ENCODE results near the gene MBOAT2. TPM values are rescaled to one million over a fixed set of nuclear protein-coding genes. Genes with fewer than 3 reads are reported as not detected.

Gene MBOAT2
- total and polyA plus RNA-seq, 4 donors, result 0.57 to 65.5 (median 3.2) TPM

DNA sequence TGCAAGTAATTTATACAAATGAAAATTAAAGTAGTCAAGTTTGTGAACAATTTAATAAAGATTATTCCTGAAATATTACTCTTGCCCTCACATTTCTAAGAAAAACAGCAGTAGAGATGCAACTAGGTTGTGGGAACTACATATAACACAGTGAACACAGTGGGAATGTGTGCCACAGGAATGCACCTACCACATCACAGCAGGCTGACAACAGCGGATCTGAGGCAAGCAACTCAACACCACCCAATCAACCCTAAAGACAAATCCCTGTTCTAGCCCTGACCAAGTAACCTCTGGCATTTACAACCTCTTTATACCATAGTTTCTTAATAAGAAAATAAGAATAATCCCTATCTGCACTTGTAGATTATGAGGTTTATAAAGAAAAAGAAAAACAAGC is 23.4 kb downstream of the MBOAT2 start:
- 92% methylated on average over 1 of the region's 1 CpG for WGBS
- no peaks in the 10 kb centered on the region for H3K36me3 ChIP-seq (ENCODE audit: control insufficient read depth in 4 of 4, insufficient read depth in 3 of 4, low read depth in 1 of 4, low read length in 3 of 4)
- no peak overlapping the region for H3K4me3 ChIP-seq (ENCODE audit: low read depth in 1 of 3, low read length in 3 of 3)
- H3K9ac ChIP-seq (ENCODE audit: low read depth in 1 of 2, low read length in 2 of 2), result no peak overlapping the region
- no peaks in the 10 kb centered on the region for H3K4me1 ChIP-seq (ENCODE audit: control insufficient read depth in 4 of 4, insufficient read depth in 4 of 4, low read length in 3 of 4)
- no peaks in the 10 kb centered on the region for H3K9me3 ChIP-seq (ENCODE audit: control insufficient read depth in 4 of 4, low read length in 3 of 4)
- H3K27me3 ChIP-seq (ENCODE audit: control insufficient read depth in 4 of 4, insufficient read depth in 4 of 4, low read length in 3 of 4), result no peaks in the 10 kb centered on the region
- H3K27ac ChIP-seq (ENCODE audit: low read depth in 1 of 2, low read length in 2 of 2), result no peak overlapping the region
- no peak for TF ChIP-seq FOXA2 (IDR thresholded peaks at IDR 0.05)
- TF ChIP-seq, protein P1, sequence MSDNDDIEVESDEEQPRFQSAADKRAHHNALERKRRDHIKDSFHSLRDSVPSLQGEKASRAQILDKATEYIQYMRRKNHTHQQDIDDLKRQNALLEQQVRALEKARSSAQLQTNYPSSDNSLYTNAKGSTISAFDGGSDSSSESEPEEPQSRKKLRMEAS (IDR thresholded peaks at IDR 0.05), result no peak
- TF ChIP-seq EGR1 (IDR thresholded peaks at IDR 0.05; ENCODE audit: low read depth in 2 of 2), result no peak
- no peak for TF ChIP-seq SP1 (IDR thresholded peaks at IDR 0.05)
- TF ChIP-seq, protein P2, sequence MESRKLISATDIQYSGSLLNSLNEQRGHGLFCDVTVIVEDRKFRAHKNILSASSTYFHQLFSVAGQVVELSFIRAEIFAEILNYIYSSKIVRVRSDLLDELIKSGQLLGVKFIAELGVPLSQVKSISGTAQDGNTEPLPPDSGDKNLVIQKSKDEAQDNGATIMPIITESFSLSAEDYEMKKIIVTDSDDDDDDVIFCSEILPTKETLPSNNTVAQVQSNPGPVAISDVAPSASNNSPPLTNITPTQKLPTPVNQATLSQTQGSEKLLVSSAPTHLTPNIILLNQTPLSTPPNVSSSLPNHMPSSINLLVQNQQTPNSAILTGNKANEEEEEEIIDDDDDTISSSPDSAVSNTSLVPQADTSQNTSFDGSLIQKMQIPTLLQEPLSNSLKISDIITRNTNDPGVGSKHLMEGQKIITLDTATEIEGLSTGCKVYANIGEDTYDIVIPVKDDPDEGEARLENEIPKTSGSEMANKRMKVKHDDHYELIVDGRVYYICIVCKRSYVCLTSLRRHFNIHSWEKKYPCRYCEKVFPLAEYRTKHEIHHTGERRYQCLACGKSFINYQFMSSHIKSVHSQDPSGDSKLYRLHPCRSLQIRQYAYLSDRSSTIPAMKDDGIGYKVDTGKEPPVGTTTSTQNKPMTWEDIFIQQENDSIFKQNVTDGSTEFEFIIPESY (IDR thresholded peaks at IDR 0.05), result no peak
- no peak for DNase-seq (ENCODE audit: low spot score)

DNA sequence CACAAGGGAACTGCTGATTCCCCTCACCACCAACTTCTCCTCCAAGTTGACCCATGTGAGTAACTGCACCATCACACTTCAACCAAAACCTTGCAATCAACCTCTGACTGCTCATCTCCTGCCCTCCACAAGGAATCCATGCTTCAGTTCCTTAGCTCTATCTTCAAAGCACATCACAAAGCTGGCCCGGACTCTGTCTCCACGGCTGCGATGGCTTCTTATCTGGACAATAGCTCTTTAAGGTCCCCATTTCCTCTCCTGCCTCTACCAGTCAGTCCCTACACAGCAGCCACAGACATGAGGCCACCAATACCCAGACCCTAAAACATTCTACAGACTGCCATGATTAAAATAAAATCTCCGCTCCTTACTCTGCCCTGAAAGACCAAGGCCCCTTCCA is 25.7 kb downstream of the MBOAT2 start:
- Histone ChIP-seq H3K36me3 (ENCODE audit: control insufficient read depth in 4 of 4, insufficient read depth in 3 of 4, low read depth in 1 of 4, low read length in 3 of 4) (no peaks in the 10 kb centered on the region), H3K9ac (ENCODE audit: low read depth in 1 of 2, low read length in 2 of 2) (no peak overlapping the region), H3K27ac (ENCODE audit: low read depth in 1 of 2, low read length in 2 of 2) (no peak overlapping the region), H3K9me3 (ENCODE audit: control insufficient read depth in 4 of 4, low read length in 3 of 4) (no peaks in the 10 kb centered on the region), H3K27me3 (ENCODE audit: control insufficient read depth in 4 of 4, insufficient read depth in 4 of 4, low read length in 3 of 4) (no peaks in the 10 kb centered on the region), H3K4me3 (ENCODE audit: low read depth in 1 of 3, low read length in 3 of 3) (no peak overlapping the region), H3K4me1 (ENCODE audit: control insufficient read depth in 4 of 4, insufficient read depth in 4 of 4, low read length in 3 of 4) (no peaks in the 10 kb centered on the region)
- TF ChIP-seq, protein P3, sequence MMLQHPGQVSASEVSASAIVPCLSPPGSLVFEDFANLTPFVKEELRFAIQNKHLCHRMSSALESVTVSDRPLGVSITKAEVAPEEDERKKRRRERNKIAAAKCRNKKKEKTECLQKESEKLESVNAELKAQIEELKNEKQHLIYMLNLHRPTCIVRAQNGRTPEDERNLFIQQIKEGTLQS (IDR thresholded peaks at IDR 0.05), result no peak
- TF ChIP-seq HNF4A (conservative IDR thresholded peaks at IDR 0.05) (no peak), FOXA2 (IDR thresholded peaks at IDR 0.05) (no peak), YY1 (IDR thresholded peaks at IDR 0.05) (no peak), JUND (IDR thresholded peaks at IDR 0.05) (no peak)
- TF ChIP-seq, protein P4, sequence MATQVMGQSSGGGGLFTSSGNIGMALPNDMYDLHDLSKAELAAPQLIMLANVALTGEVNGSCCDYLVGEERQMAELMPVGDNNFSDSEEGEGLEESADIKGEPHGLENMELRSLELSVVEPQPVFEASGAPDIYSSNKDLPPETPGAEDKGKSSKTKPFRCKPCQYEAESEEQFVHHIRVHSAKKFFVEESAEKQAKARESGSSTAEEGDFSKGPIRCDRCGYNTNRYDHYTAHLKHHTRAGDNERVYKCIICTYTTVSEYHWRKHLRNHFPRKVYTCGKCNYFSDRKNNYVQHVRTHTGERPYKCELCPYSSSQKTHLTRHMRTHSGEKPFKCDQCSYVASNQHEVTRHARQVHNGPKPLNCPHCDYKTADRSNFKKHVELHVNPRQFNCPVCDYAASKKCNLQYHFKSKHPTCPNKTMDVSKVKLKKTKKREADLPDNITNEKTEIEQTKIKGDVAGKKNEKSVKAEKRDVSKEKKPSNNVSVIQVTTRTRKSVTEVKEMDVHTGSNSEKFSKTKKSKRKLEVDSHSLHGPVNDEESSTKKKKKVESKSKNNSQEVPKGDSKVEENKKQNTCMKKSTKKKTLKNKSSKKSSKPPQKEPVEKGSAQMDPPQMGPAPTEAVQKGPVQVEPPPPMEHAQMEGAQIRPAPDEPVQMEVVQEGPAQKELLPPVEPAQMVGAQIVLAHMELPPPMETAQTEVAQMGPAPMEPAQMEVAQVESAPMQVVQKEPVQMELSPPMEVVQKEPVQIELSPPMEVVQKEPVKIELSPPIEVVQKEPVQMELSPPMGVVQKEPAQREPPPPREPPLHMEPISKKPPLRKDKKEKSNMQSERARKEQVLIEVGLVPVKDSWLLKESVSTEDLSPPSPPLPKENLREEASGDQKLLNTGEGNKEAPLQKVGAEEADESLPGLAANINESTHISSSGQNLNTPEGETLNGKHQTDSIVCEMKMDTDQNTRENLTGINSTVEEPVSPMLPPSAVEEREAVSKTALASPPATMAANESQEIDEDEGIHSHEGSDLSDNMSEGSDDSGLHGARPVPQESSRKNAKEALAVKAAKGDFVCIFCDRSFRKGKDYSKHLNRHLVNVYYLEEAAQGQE (IDR thresholded peaks at IDR 0.05), result no peak
- TF ChIP-seq, protein P1 (IDR thresholded peaks at IDR 0.05), result no peak
- DNase-seq (ENCODE audit: low spot score), result no peak
- 86% methylated on average over 4 of the region's 4 CpGs for WGBS
